Fibroblast of lung (primary cell): Measurements from ENCODE around the gene SLC9A1. TPM values are rescaled to one million over a fixed set of nuclear protein-coding genes. Genes with fewer than 3 reads are reported as not detected.
"Not testable (repeated sequence)": the region's sequence is repeated elsewhere in the genome, so short reads cannot be mapped to it uniquely, and the experiment has no call there.

Source experiments
- DNase-seq, 2 donors: peaks; one replicate each; pipeline versions ENCODE4 v3.0.0 to v3.0.0-alpha.2; 2010; ENCODE audit warnings: low read depth in 2 of 2
- H2AFZ ChIP-seq: 2 replicates; pipeline ENCODE4 v1.5.1; 2012; ENCODE audit warnings: low read length, control low read depth, inconsistent platforms
- H3K27ac ChIP-seq: 2 replicates; pipeline ENCODE4 v1.5.1; 2011; ENCODE audit warnings: low read length, control low read depth; ENCODE audit not compliant: insufficient read depth
- H3K27me3 ChIP-seq: 2 replicates; pipeline ENCODE4 v1.5.1; 2011; ENCODE audit warnings: mild to moderate bottlenecking, low read length; ENCODE audit not compliant: control insufficient read depth, insufficient read depth
- H3K36me3 ChIP-seq: 2 replicates; pipeline ENCODE4 v1.5.1; 2011; ENCODE audit warnings: low read length; ENCODE audit not compliant: control insufficient read depth, insufficient read depth
- H3K4me1 ChIP-seq: 2 replicates; pipeline ENCODE4 v1.5.1; 2011; ENCODE audit warnings: low read length; ENCODE audit not compliant: control insufficient read depth, insufficient read depth; ENCODE audit errors: extremely low read depth
- H3K4me2 ChIP-seq: 2 replicates; pipeline ENCODE4 v1.5.1; 2011; ENCODE audit warnings: low read length, control low read depth; ENCODE audit not compliant: insufficient read depth; ENCODE audit errors: extremely low read depth
- H3K4me3 ChIP-seq, 4 experiments: fragments of 200-600 bp in 1 of 4; sonication (generic) in 1 of 4; replicated peaks in 1 of 4; 2 replicates each; pipeline ENCODE4 v1.5.1; 2011 to 2016; ENCODE audit warnings: low read length in 4 of 4, low read depth in 3 of 4, mild to moderate bottlenecking in 3 of 4, control low read depth in 2 of 4, inconsistent platforms in 1 of 4, mixed read lengths in 1 of 4; ENCODE audit not compliant: insufficient read depth in 1 of 4; ENCODE audit errors: control extremely low read depth in 1 of 4
- H3K79me2 ChIP-seq: 2 replicates; pipeline ENCODE4 v1.5.1; 2012; ENCODE audit warnings: mild to moderate bottlenecking, low read length, inconsistent platforms; ENCODE audit not compliant: control insufficient read depth, insufficient read depth
- H3K9ac ChIP-seq: 2 replicates; pipeline ENCODE4 v1.5.1; 2011; ENCODE audit warnings: mild to moderate bottlenecking, low read length, control low read depth; ENCODE audit not compliant: insufficient read depth
- H3K9me3 ChIP-seq: 2 replicates; pipeline ENCODE4 v1.5.1; 2012; ENCODE audit warnings: low read depth, low read length; ENCODE audit not compliant: control insufficient read depth, insufficient read depth
- H4K20me1 ChIP-seq: 2 replicates; pipeline ENCODE4 v1.5.1; 2011; ENCODE audit warnings: low read length; ENCODE audit not compliant: control insufficient read depth, insufficient read depth; ENCODE audit errors: extremely low read depth
- CTCF ChIP-seq, 2 donors: IDR thresholded peaks in 1 of 2; conservative IDR thresholded peaks in 1 of 2; 1 replicate in 1 of 2; 2 replicates in 1 of 2; pipeline ENCODE4 v1.5.1; 2011 to 2012; ENCODE audit warnings: low read length in 2 of 2, control low read depth in 1 of 2, inconsistent platforms in 1 of 2, low read depth in 1 of 2, mild to moderate bottlenecking in 1 of 2
- EZH2 ChIP-seq: IDR thresholded peaks from 2 replicates; pipeline ENCODE4 v1.5.1; 2012; ENCODE audit warnings: low read length, control low read depth, mild to moderate bottlenecking; ENCODE audit errors: missing control alignments
- polyA plus RNA-seq, 2 donors: library from polyadenylated mRNA; depleted of rRNA in 1 of 2; stranded (reverse) in 1 of 2; unstranded in 1 of 2; fragments of >200 nt; gene quantifications; 2 replicates each; pipeline ENCODE4 v1.2.1, GENCODE V29; 2011 to 2012; ENCODE audit warnings: missing spikeins in 1 of 2
- total RNA-seq: library from RNA; depleted of rRNA; stranded (reverse); fragments of >200 nt; gene quantifications from 2 replicates; pipeline ENCODE4 v1.2.1, GENCODE V29; 2014

The SLC9A1 gene
- total and polyA plus RNA-seq, 2 donors (not counting 1 experiment from before 2014, with no cell fraction given): 4.9 to 10.4 TPM

GRCh38 chr1:27176323-27176722 is 21.4 kb upstream of the SLC9A1 start:
- no peak overlapping the region for H3K9ac ChIP-seq
- H2AFZ ChIP-seq: no peak overlapping the region
- H3K79me2 ChIP-seq: no peaks in the 10 kb centered on the region
- no peaks in the 10 kb centered on the region for H3K27me3 ChIP-seq
- TF ChIP-seq CTCF (conservative IDR thresholded peaks at IDR 0.05 in 1 of 2, IDR thresholded peaks at IDR 0.05 in 1 of 2; ENCODE audit: low read depth in 1 of 2, low read length in 2 of 2) (no peak), EZH2 (no peak)
- no peaks in the 10 kb centered on the region for H3K9me3 ChIP-seq
- no peak overlapping the region for H3K27ac ChIP-seq
- H3K4me2 ChIP-seq: no peak overlapping the region
- no peaks in the 10 kb centered on the region for H3K4me1 ChIP-seq
- H3K36me3 ChIP-seq: no peaks in the 10 kb centered on the region
- no peak for DNase-seq
- H4K20me1 ChIP-seq: no peaks in the 10 kb centered on the region
- H3K4me3 ChIP-seq: no peak overlapping the region

GRCh38 chr1:27172992-27173391 is 18.1 kb upstream of the SLC9A1 start:
- H3K27ac ChIP-seq, H3K4me3 ChIP-seq, H3K9ac ChIP-seq, H3K79me2 ChIP-seq, H3K4me1 ChIP-seq, H3K4me2 ChIP-seq, H3K27me3 ChIP-seq, H3K9me3 ChIP-seq, H3K36me3 ChIP-seq, H2AFZ ChIP-seq, H4K20me1 ChIP-seq, DNase-seq: not testable (repeated sequence)

DNA sequence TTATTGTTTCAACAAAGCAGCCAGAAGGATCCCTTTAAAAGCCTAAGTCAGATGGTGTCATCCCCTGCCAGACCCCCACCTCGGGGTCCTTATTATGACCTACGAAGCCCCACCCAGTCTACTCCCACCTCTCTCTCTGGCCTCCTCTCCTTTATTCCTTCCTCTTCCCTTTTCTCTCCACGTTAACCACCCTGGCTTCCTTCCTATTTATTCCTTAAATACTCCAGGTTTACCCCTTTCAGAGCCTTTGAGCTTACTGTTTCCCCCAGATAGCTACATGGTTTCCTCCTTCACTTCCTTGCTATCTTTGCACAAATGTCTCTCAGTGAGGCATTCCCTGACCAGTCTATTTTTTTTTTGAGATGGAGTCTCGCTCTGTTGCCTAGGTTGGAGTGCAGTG is 12.0 kb upstream of the SLC9A1 start:
- no peak for TF ChIP-seq CTCF (conservative IDR thresholded peaks at IDR 0.05 in 1 of 2, IDR thresholded peaks at IDR 0.05 in 1 of 2; ENCODE audit: low read depth in 1 of 2, low read length in 2 of 2)
- no peak for TF ChIP-seq EZH2
- no peak overlapping the region for H3K4me3 ChIP-seq
- H3K27ac ChIP-seq: no peak overlapping the region

More for the DNA sequence above, 12.0 kb upstream of the SLC9A1 start:
- Histone ChIP-seq H3K4me1 (peaks cover 2% of the 10 kb centered on the region), H3K36me3 (no peaks in the 10 kb centered on the region), H3K9me3 (no peaks in the 10 kb centered on the region), H3K79me2 (no peaks in the 10 kb centered on the region), H3K27me3 (no peaks in the 10 kb centered on the region), H3K9ac (no peak overlapping the region), H4K20me1 (no peaks in the 10 kb centered on the region), H2AFZ (no peak overlapping the region), H3K4me2 (no peak overlapping the region)
- DNase-seq: no peak
